Body of pancreas (tissue), 4 donors: ENCODE data around the gene BMERB1. TPM values are rescaled to one million over a fixed set of nuclear protein-coding genes. Genes with fewer than 3 reads are reported as not detected.
"Not testable (repeated sequence)": the region's sequence is repeated elsewhere in the genome, so short reads cannot be mapped to it uniquely, and the experiment has no call there.

Source experiments
- ATAC-seq: fragments of 150-250 bp; one replicate; pipeline ENCODE4 v1.9.1; 2016
- DNase-seq, 4 donors: peaks; one replicate each; pipeline ENCODE4 v3.0.0-alpha.2; 2019
- H3K27ac ChIP-seq, 4 donors: fragments of 200-600 bp; sonication (generic); 1 replicate in 3 of 4; 2 replicates in 1 of 4; pipeline versions ENCODE4 v1.5.1 to v1.6.1; 2016 to 2019; ENCODE audit warnings: mild to moderate bottlenecking in 1 of 4, mixed read lengths in 1 of 4, moderate library complexity in 1 of 4
- H3K27me3 ChIP-seq, 2 donors: fragments of 200-600 bp; sonication (generic); one replicate each; pipeline ENCODE4 v1.6.0; 2016; ENCODE audit warnings: mild to moderate bottlenecking in 1 of 2
- H3K36me3 ChIP-seq, 2 donors: fragments of 200-600 bp; sonication (generic); replicated peaks in 1 of 2; 2 replicates each; pipeline ENCODE4 v1.5.1; 2016; ENCODE audit warnings: low read depth in 2 of 2; ENCODE audit not compliant: insufficient read depth in 1 of 2
- H3K4me1 ChIP-seq: fragments of 200-600 bp; sonication (generic); one replicate; pipeline ENCODE4 v1.6.0; 2016
- H3K4me3 ChIP-seq, 2 donors: fragments of 200-600 bp; sonication (generic); 1 replicate in 1 of 2; 2 replicates in 1 of 2; pipeline ENCODE4 v1.5.1; 2016 to 2019
- H3K9me3 ChIP-seq, 3 donors: fragments of 200-600 bp; sonication (generic); 1 replicate in 2 of 3; 2 replicates in 1 of 3; pipeline ENCODE4 v1.5.1; 2016
- CTCF ChIP-seq, 7 experiments: fragments of 450-650 bp in 4 of 7; fragments of 200-600 bp in 3 of 7; sonication (generic) in 3 of 7; IDR thresholded peaks; one replicate each; pipeline ENCODE4 v1.5.1; 2016 to 2019; ENCODE audit warnings: antibody characterized with exemption in 7 of 7
- POLR2A ChIP-seq, 3 donors: fragments of 450-650 bp; IDR thresholded peaks; one replicate each; pipeline ENCODE4 v1.6.1; 2016; ENCODE audit warnings: antibody characterized with exemption in 3 of 3, mild to moderate bottlenecking in 2 of 3
- WGBS, 2 donors: methylation state at CpG; one replicate each; pipeline ENCODE4 v1.1.5; 2017; 5-methylcytosine and 5-hydroxymethylcytosine counted together
- intact Hi-C: fragments of 100-400 bp; cut with DNase I; formaldehyde crosslinking; loops from one replicate; pipeline ENCODE4 v1.15.1; 2023
- total RNA-seq, 2 donors: library from RNA; depleted of rRNA; stranded (reverse); fragments of >200 nt; gene quantifications; one replicate each; pipeline ENCODE4 v1.1.0, GENCODE V29; 2016

The BMERB1 gene
- total RNA-seq, 2 donors from 2014 or later = 8.9 to 22.3 TPM

- TF ChIP-seq CTCF (IDR thresholded peaks at IDR 0.05) (no peak), POLR2A (IDR thresholded peaks at IDR 0.05) (no peak)
- no peak for DNase-seq
- H3K4me1 ChIP-seq = no peaks in the 10 kb centered on the region
- WGBS, 2 donors = 83 to 87% methylated on average over 6 of the region's 6 CpGs
- intact Hi-C loops = no loop called here
- no peak overlapping the region for H3K27ac ChIP-seq
- no peak overlapping the region for H3K4me3 ChIP-seq
- no peaks in the 10 kb centered on the region for H3K9me3 ChIP-seq
- H3K27me3 ChIP-seq = no peaks in the 10 kb centered on the region
- ATAC-seq = no peak
- no peaks in the 10 kb centered on the region for H3K36me3 ChIP-seq
Observed at GRCh38 chr16:15557258-15557657, 122.9 kb downstream of the BMERB1 start.

GRCh38 chr16:15559176-15559575, 124.8 kb downstream of the BMERB1 start:
- WGBS, 2 donors = 90% methylated on average over 4 of the region's 4 CpGs
- no peaks in the 10 kb centered on the region for H3K27me3 ChIP-seq
- intact Hi-C loops = no loop called here
- TF ChIP-seq POLR2A (IDR thresholded peaks at IDR 0.05) (no peak), CTCF (IDR thresholded peaks at IDR 0.05) (no peak)
- H3K36me3 ChIP-seq = no peaks in the 10 kb centered on the region
- ATAC-seq = no peak
- H3K9me3 ChIP-seq = no peaks in the 10 kb centered on the region
- H3K4me3 ChIP-seq = no peak overlapping the region
- no peaks in the 10 kb centered on the region for H3K4me1 ChIP-seq
- DNase-seq = no peak
- H3K27ac ChIP-seq = no peak overlapping the region

- H3K9me3 ChIP-seq = no peaks in the 10 kb centered on the region
- DNase-seq (no peak), ATAC-seq (no peak)
- H3K36me3 ChIP-seq = no peaks in the 10 kb centered on the region
- no peak for TF ChIP-seq CTCF (IDR thresholded peaks at IDR 0.05)
- TF ChIP-seq POLR2A (IDR thresholded peaks at IDR 0.05) = no peak
- 85 to 86% methylated on average over 7 of the region's 7 CpGs for WGBS, 2 donors
- H3K4me3 ChIP-seq = no peak overlapping the region
- no peak overlapping the region for H3K27ac ChIP-seq
- H3K4me1 ChIP-seq = no peaks in the 10 kb centered on the region
- intact Hi-C loops = no loop called here
- no peaks in the 10 kb centered on the region for H3K27me3 ChIP-seq
Observed at GRCh38 chr16:15564604-15565339, 130.4 kb downstream of the BMERB1 start.

- Histone ChIP-seq H3K4me3 (no peak overlapping the region), H3K9me3 (no peaks in the 10 kb centered on the region), H3K4me1 (no peaks in the 10 kb centered on the region), H3K27ac (no peak overlapping the region), H3K27me3 (no peaks in the 10 kb centered on the region), H3K36me3 (no peaks in the 10 kb centered on the region)
- WGBS, 2 donors = 82 to 92% methylated on average over 2 of the region's 2 CpGs
- intact Hi-C loops = no loop called here
- DNase-seq (no peak), ATAC-seq (no peak)
- TF ChIP-seq POLR2A (IDR thresholded peaks at IDR 0.05) = no peak
- TF ChIP-seq CTCF (IDR thresholded peaks at IDR 0.05) = no peak
Observed at GRCh38 chr16:15566095-15566494, 131.7 kb downstream of the BMERB1 start.

GRCh38 chr16:15567823-15568222, 133.4 kb downstream of the BMERB1 start:
- Histone ChIP-seq H3K36me3 (no peaks in the 10 kb centered on the region), H3K4me1 (no peaks in the 10 kb centered on the region), H3K27ac (no peak overlapping the region), H3K9me3 (no peaks in the 10 kb centered on the region), H3K4me3 (no peak overlapping the region), H3K27me3 (no peaks in the 10 kb centered on the region)
- WGBS, 2 donors = 94 to 96% methylated on average over 5 of the region's 5 CpGs
- DNase-seq (no peak), ATAC-seq (no peak)
- intact Hi-C loops = no loop called here
- no peak for TF ChIP-seq CTCF (IDR thresholded peaks at IDR 0.05)
- no peak for TF ChIP-seq POLR2A (IDR thresholded peaks at IDR 0.05)

GRCh38 chr16:15570666-15571065, 136.3 kb downstream of the BMERB1 start:
- H3K4me3 ChIP-seq, H3K36me3 ChIP-seq, H3K9me3 ChIP-seq, intact Hi-C loops, H3K27ac ChIP-seq, H3K27me3 ChIP-seq, ATAC-seq, H3K4me1 ChIP-seq, DNase-seq: not testable (repeated sequence)
- WGBS, 2 donors = 73 to 87% methylated on average over 4 of the region's 4 CpGs
